Upper lobe of left lung (tissue), 6 donors: ENCODE measurements around the gene TLK2. TPM values are rescaled to one million over a fixed set of nuclear protein-coding genes. Genes with fewer than 3 reads are reported as not detected.
A peak's percentile ranks its signal among the peaks of the same experiment; 100 is the strongest.

Experiments
- ATAC-seq, 2 donors: fragments of 200-7000 bp; cut with Tn5 transposase; one replicate each; pipeline ENCODE4 v1.9.1; 2022; ENCODE audit warnings: mild to moderate bottlenecking in 2 of 2, moderate library complexity in 2 of 2; ENCODE audit not compliant: low FRiP score in 2 of 2
- DNase-seq, 2 donors: peaks; one replicate each; pipeline ENCODE4 v3.0.0-alpha.2; 2019 to 2020
- H3K27ac ChIP-seq, 4 donors: fragments of 200-600 bp; sonication (generic); one replicate each; pipeline ENCODE4 v1.5.1; 2016 to 2019
- H3K27me3 ChIP-seq, 4 donors: fragments of 200-600 bp; sonication (generic); one replicate each; pipeline ENCODE4 v1.5.1; 2017 to 2019
- H3K36me3 ChIP-seq, 4 donors: fragments of 200-600 bp; sonication (generic); one replicate each; pipeline ENCODE4 v1.5.1; 2016 to 2019
- H3K4me1 ChIP-seq, 4 donors: fragments of 200-600 bp; sonication (generic); one replicate each; pipeline ENCODE4 v1.5.1; 2018 to 2019
- H3K4me3 ChIP-seq, 4 donors: fragments of 200-600 bp; sonication (generic); one replicate each; pipeline ENCODE4 v1.5.1; 2017 to 2019; ENCODE audit warnings: mild to moderate bottlenecking in 2 of 4, moderate library complexity in 1 of 4
- H3K9me3 ChIP-seq, 4 donors: fragments of 200-600 bp; sonication (generic); one replicate each; pipeline ENCODE4 v1.5.1; 2018 to 2019
- CTCF ChIP-seq, 6 experiments: fragments of 450-650 bp in 4 of 6; fragments of 200-600 bp in 2 of 6; sonication (generic) in 2 of 6; IDR thresholded peaks; one replicate each; pipeline ENCODE4 v1.5.1; 2016 to 2019; ENCODE audit warnings: antibody characterized with exemption in 6 of 6
- EP300 ChIP-seq, 4 donors: sonication (generic); formaldehyde crosslinking; IDR thresholded peaks; one replicate each; pipeline ENCODE4 v1.5.1; 2017; ENCODE audit warnings: antibody characterized with exemption in 4 of 4, control low read depth in 2 of 4
- POLR2A ChIP-seq, 4 donors: fragments of 450-650 bp; IDR thresholded peaks; one replicate each; pipeline ENCODE4 v1.5.1; 2016 to 2017; ENCODE audit warnings: antibody characterized with exemption in 4 of 4, mild to moderate bottlenecking in 2 of 4
- POLR2AphosphoS5 ChIP-seq, 2 donors: sonication (generic); formaldehyde crosslinking; IDR thresholded peaks; one replicate each; pipeline ENCODE4 v1.5.1; 2017; ENCODE audit warnings: antibody characterized with exemption in 2 of 2
- WGBS, 2 donors: methylation state at CpG; one replicate each; pipeline ENCODE4 v1.1.5; 2017 to 2018; 5-methylcytosine and 5-hydroxymethylcytosine counted together
- total RNA-seq, 6 donors: library from RNA; depleted of rRNA in 4 of 6; stranded (reverse); fragments of >200 nt in 4 of 6; gene quantifications; one replicate each; pipeline versions ENCODE4 v1.1.0 to v1.2.1, GENCODE V29; 2016 to 2021
- donor health status: DM: no; HTN: no; CAD: no; lungs with moderate emphysema.
- donor health status: DM: no; HTN: yes; CAD: no; lungs with severe emphysema.

Gene TLK2
- total RNA-seq, 6 donors from 2014 or later: 36.6 to 57.6 (median 44.9) TPM

- DNase-seq: peak in 1 of 2 donors; percentile 28
- Histone ChIP-seq H3K9me3 (no peaks in the 10 kb centered on the region), H3K4me1 (peaks cover 18 to 36% (median 31%) of the 10 kb centered on the region in 4 donors), H3K4me3 (no peak overlapping the region), H3K27ac (peak overlapping the region; percentile 25 to 60 (median 52)), H3K27me3 (no peaks in the 10 kb centered on the region), H3K36me3 (no peaks in the 10 kb centered on the region)
- WGBS, 2 donors: 40 to 51% methylated on average over 14 to 15 of the region's 15 CpGs
- no peak for TF ChIP-seq EP300 (IDR thresholded peaks at IDR 0.05)
- ATAC-seq: peak in 1 of 2 donors; percentile 43
These were observed 169.8 kb downstream of the TLK2 start for GRCh38 chr17:62648251-62648955.

GRCh38 chr17:62648956-62649294, 170.3 kb downstream of the TLK2 start:
- DNase-seq: no peak
- Histone ChIP-seq H3K27ac (peak overlapping the region; percentile 25 to 60 (median 52)), H3K9me3 (no peaks in the 10 kb centered on the region), H3K4me3 (no peak overlapping the region), H3K4me1 (peaks cover 23 to 41% (median 36%) of the 10 kb centered on the region in 4 donors), H3K36me3 (no peaks in the 10 kb centered on the region), H3K27me3 (no peaks in the 10 kb centered on the region)
- no peak for ATAC-seq
- TF ChIP-seq CTCF (IDR thresholded peaks at IDR 0.05): no peak
- no peak for TF ChIP-seq POLR2A (IDR thresholded peaks at IDR 0.05)
- no peak for TF ChIP-seq EP300 (IDR thresholded peaks at IDR 0.05)
- no peak for TF ChIP-seq POLR2AphosphoS5 (IDR thresholded peaks at IDR 0.05)
- 42 to 59% methylated on average over 5 to 6 of the region's 6 CpGs for WGBS, 2 donors

- Histone ChIP-seq H3K27ac (peak overlapping the region; percentile 25 to 60 (median 52)), H3K36me3 (no peaks in the 10 kb centered on the region), H3K9me3 (no peaks in the 10 kb centered on the region), H3K27me3 (no peaks in the 10 kb centered on the region), H3K4me1 (peaks cover 27 to 44% (median 43%) of the 10 kb centered on the region in 4 donors), H3K4me3 (no peak overlapping the region)
- 88% methylated on average over 7 of the region's 7 CpGs for WGBS, 2 donors
- ATAC-seq (no peak), DNase-seq (no peak)
- TF ChIP-seq POLR2A (IDR thresholded peaks at IDR 0.05): no peak
- no peak for TF ChIP-seq POLR2AphosphoS5 (IDR thresholded peaks at IDR 0.05)
- TF ChIP-seq EP300 (IDR thresholded peaks at IDR 0.05): no peak
- TF ChIP-seq CTCF (IDR thresholded peaks at IDR 0.05): no peak
These were observed 170.9 kb downstream of the TLK2 start for GRCh38 chr17:62649570-62649969.

- no peak for TF ChIP-seq CTCF (IDR thresholded peaks at IDR 0.05)
- TF ChIP-seq POLR2A (IDR thresholded peaks at IDR 0.05): no peak
- no peak for TF ChIP-seq EP300 (IDR thresholded peaks at IDR 0.05)
- TF ChIP-seq POLR2AphosphoS5 (IDR thresholded peaks at IDR 0.05): no peak
- Histone ChIP-seq H3K4me3 (no peak overlapping the region), H3K27ac (peak overlapping the region in 1 of 4 donors; percentile 84), H3K4me1 (peaks cover 27 to 46% (median 45%) of the 10 kb centered on the region in 4 donors), H3K27me3 (no peaks in the 10 kb centered on the region), H3K9me3 (no peaks in the 10 kb centered on the region), H3K36me3 (no peaks in the 10 kb centered on the region)
- DNase-seq (no peak), ATAC-seq (no peak)
- 89 to 95% methylated on average over 6 of the region's 6 CpGs for WGBS, 2 donors
These were observed 172.0 kb downstream of the TLK2 start for GRCh38 chr17:62650587-62650986.

GRCh38 chr17:62652251-62653001, 173.8 kb downstream of the TLK2 start:
- Histone ChIP-seq H3K27ac (peak overlapping the region; percentile 78 to 90 (median 81)), H3K36me3 (no peaks in the 10 kb centered on the region), H3K4me1 (peaks cover 27 to 46% (median 45%) of the 10 kb centered on the region in 4 donors), H3K27me3 (no peaks in the 10 kb centered on the region), H3K4me3 (peak overlapping the region; percentile 31 to 52 (median 50)), H3K9me3 (no peaks in the 10 kb centered on the region)
- peak in 1 of 4 donors; percentile 68 for TF ChIP-seq POLR2A (IDR thresholded peaks at IDR 0.05)
- peak in 1 of 4 donors; percentile 16 for TF ChIP-seq EP300 (IDR thresholded peaks at IDR 0.05)
- no peak for TF ChIP-seq CTCF (IDR thresholded peaks at IDR 0.05)
- TF ChIP-seq POLR2AphosphoS5 (IDR thresholded peaks at IDR 0.05): peak; percentile 56 to 65
- ATAC-seq (peak; percentile 65 to 75), DNase-seq (peak; percentile 78 to 90)
- 2 to 5% methylated on average over 21 to 53 of the region's 57 CpGs for WGBS, 2 donors
